NCI-H2227 (cell line): ENCODE data around the gene SYCP2L.

Experiments used
- DNase-seq: peaks from one replicate; lab custom pipeline; 2025; ENCODE audit not compliant: unreplicated experiment; lab: John Stamatoyannopoulos, UW

The SYCP2L gene

DNA sequence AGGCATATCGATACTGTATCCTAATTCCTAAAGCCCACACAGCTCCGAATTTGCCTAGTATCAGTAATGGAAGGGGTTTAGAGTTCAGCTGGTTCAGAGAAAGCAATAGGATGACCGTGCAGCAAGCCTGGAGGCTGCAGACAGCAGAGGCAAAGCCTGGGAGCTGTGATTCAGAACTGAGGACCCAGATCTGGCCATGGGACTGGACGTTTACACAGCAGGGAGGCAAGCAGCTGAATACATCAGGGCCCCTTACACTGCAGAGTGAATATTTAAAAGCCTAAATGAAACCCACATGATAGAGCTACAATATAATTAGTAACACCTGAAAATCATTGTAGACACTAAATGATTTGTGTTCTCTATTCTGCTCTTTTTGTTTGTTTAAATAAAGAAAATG is 119.2 kb downstream of the SYCP2L start:
- DNase-seq, result no peak

DNA sequence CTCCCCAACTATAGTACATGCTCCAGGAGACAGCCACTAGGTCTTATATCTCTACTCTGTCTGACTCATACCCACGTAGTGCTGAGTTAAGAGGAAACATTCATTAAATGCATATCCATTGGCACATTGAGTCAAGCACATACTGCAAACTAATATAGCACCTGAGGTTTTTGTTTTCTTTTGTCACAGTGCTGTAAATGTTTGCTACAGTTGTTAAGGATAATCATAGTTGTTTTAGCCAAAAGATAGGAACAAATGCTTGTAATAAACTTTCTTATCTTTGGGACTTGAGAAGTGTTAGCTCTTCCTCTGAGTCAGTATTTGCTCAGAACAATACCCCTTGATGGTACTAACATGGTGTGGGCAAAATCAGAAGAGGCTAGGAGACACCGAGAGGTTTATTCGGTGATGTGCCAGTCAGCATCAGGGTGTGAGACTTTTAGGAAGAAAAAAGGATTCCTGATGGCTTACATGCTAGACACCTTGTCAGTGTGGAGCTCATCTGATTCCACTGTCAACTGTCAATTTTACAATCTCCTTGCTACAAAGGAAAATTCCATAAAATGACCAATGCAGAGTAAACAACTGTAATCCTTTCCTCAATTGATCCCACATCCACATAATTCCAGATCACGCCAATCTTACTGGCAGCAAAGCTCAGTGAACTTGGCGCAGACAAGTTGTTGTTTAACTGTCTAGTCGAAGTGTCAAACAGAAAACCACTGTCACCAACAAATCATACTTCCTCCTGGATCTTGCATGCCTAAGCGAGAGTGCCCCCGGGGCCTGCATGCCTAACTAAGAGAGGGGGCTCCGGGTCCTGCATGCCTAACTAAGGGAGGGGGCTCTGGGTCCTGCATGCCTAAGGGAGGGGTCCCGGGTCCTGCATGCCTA is 121.1 kb downstream of the SYCP2L start:
- DNase-seq, result no peak

DNA sequence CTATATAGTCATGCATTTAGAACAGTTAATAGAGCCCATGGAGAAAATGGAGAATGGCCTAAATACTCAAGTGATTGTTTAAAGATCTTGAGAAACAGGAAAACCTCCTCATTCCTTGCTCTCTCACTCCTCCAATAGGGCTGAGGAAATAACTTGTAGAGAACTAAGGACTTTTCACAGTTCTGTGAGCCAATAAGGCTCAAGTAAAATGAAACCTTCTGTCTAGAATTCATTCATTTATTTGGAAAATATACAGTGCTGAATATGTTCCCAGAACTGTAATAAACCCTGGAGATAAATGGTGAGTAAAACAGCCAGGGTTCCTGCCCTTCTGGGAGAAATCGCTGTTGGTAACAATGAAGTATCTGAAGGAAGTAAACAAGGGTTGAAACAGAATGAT is 122.0 kb downstream of the SYCP2L start:
- DNase-seq, result no peak

DNA sequence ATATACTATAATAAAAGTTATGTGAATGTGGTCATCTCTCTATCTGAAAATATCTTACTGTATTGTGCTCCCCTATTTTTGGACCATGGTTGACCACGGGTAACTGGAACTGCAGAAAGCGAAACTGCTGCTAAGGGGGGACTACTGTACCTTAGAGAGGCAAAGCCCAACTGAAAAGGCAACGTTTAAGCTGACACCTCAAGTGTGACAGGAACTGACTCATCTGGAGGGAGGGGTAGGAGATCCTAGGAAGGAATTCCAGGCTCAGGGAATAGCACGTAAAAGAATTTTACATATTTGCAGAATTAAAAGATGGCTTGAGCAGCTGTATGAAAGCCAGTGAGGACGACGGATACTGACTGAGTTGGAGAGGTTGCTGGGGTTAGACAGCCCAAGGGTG is 122.5 kb downstream of the SYCP2L start:
- DNase-seq, result no peak

DNA sequence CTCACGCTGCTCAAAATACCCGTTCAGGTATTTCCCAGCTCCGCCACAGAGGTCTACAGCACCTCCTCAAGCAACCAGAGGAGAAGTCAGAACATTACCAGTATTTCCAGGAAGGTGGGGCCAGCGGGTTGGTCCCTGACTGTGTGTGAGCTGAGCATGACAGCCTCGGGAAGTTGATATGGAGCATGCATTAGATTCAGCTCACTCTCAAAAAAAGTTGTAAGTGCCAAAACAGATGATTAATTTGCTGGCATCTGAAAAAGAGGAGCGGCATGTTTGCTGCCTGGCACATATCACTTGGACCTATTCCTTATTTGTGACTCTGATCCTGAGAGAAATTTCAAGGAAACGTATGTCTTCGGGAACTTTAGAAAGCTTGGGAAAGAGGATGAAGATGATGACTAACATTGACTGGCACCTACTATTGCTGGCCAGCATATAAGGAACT is 125.0 kb downstream of the SYCP2L start:
- no peak for DNase-seq

DNA sequence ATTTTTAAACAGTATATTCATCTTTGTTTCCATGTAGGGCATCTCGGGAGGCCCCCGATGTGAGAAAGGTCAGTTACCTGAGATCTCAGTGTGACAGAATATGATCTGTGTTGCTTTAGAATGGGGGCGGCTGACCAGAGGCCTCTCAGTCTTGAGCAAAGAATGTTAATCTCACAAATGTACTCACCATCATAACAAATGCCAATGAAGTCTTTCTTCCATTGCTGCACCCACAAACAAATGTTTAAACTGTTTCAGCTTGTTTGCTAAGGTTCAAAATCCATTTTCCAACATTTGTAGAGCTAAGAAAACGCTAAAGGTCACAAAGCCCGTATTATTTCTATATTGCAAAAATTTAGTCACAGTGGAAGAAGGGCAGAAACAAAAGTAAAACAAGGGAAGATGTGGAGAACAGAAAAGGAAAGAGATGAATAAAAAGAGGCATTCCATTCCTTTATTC is 125.5 kb downstream of the SYCP2L start:
- no peak for DNase-seq

DNA sequence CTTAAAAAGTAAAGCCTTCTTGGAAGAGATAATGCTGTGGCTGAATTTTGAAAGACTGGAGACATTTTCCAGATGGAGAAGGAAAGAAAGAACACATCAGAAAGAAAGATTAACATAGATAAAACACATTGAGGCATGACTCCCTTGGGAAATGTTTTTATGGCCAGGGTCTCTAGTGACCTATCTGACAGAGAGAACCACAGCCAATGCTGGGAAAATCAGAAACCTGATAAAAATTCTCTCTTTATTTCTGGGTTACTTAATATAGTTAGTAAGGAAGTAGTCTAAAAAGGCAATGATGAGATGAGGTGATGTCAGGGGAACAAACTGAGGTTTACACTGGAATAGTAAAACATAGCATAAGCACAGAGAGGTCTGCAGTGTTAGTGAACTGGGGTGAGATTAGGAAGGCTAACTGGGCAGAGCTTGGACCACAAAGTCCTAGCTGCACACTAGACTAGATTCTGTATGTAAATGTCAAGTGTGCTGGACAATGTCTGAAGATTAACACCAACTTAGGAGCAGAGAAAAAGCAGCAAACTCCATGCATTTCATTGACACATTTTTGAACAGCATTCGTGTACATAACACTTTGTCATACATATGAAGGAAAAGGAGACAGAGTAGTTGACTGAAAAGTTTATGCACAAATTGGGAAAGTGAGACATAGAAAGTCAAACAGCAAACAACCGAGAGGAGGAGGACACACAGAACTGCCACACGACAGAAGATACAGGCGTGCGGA is 126.3 kb downstream of the SYCP2L start:
- DNase-seq, result no peak

DNA sequence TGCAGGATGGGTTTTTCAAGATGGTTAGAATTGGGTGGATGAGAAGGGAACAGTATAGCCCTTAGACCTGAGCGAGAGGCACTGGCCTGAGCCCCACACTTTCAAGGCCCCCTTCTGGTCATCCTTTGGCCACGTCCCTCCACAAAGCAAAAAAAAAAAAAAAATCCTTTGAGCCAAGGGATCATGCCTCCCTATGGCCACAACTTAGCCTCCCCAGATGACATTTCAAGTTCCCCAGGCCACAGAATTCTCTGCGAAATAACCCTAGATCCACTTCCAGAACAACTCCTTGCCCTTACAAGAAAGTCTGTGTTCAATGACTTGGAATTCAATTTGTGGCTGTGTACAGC is 126.8 kb downstream of the SYCP2L start:
- DNase-seq, result no peak

DNA sequence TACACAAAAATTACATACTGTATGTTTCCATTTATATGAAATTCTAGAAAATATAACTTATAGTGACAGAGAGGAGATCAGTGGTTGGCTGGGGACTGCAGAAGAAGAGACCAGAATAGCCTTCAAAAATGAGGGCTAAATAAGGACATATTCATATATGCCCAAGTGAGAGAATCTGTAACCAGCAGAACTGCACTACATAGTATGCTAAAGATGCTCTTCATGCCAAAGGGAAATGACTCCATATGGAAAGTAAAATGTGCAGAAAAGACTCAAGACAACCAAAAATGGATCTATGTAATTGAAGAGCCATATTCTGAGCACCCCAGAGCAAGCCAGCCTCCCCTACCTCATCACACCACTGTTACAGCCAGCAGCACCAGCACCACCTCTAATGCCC is 128.2 kb downstream of the SYCP2L start:
- no peak for DNase-seq

DNA sequence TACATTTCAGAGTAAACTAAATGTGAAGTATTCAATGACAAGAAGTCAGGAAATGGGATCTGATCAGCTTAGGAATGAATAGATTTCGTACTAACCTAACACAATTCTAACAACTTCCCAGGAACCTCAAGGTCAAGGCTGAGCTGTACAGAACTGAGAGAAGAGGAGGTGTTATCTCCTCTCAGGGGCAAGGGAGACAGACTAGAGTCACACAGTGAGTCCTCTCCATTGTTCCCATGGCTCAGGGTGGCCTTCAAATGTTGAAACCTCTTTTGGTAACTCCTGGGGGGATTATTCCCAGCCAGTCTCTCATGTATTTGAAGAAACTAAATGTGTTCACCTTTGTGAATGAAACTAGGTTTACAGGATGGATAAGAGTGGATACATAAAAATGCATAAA is 129.6 kb downstream of the SYCP2L start:
- DNase-seq, result no peak

DNA sequence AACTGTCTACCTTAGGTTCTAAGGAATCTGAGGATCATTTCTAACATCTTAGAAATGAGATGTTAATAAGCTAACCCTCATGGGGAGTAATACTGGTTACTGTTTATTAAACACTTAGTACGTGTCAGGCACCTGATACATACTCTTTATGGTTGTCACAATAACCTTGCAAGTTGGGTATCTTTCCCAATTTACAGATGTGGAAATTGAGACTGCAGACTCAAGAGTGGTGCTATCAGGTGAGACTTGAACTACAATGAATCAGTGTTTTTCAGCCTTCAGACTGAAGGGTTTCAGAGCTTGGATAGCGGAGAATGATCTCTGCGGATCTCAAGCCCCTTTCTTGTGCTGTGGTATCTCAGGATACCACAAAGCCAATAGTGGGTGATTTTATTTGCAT is 130.2 kb downstream of the SYCP2L start:
- no peak for DNase-seq

DNA sequence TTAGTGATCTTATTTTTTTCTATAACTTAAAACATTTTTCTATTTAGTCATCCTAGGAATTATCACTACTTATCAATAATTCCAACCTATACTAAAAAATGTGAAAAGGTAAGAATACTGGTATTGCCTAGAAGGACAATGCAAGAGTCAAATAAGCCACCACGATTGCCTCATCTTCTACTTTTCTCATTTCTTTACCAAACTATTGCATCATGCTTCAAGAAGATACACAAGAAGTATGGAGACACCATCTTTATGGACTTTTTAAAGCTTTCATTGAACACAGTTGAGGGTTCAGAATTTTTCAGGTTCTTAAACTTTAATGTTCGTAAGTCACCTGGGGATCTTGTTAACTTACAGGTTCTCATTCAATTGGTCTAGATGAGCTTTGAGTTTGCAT is 131.4 kb downstream of the SYCP2L start:
- no peak for DNase-seq

DNA sequence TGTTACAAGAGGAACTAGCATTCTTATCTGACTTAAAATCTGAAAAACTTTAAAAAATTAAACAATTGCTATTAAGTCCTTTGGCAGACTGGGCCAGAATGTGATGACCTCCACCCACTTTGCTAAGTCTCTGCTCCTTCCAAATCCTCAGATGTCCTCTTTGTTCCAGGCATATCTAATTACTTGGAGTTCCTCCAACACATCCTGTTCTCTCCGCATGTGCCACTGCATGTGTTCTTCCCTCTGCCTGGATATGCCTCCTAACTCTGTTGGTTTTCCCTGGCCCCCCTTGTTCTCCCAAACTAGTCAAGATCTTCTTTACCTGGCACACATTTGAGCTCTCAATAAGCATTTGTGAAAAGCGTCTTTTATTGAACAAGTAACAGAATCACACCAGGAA is 134.2 kb downstream of the SYCP2L start:
- no peak for DNase-seq

DNA sequence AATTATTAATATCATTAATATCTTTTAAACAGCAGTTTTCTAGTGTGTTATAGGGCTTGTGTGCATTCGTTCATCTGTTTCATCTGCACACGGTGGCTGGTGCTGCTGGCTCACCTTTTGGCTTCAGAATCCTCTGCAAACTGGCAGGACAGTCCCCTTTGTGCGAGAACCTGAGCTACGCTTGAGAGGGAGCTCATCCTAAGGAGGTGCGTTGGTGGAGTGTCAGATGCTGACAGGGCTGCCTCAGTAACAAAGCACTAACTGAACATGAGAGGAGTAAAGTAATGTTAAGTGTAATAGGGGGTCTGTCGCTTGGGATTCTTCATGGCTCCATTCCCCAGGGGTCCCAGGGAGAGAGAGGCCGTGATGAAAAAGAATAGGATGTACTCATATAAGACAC is 134.9 kb downstream of the SYCP2L start:
- no peak for DNase-seq

DNA sequence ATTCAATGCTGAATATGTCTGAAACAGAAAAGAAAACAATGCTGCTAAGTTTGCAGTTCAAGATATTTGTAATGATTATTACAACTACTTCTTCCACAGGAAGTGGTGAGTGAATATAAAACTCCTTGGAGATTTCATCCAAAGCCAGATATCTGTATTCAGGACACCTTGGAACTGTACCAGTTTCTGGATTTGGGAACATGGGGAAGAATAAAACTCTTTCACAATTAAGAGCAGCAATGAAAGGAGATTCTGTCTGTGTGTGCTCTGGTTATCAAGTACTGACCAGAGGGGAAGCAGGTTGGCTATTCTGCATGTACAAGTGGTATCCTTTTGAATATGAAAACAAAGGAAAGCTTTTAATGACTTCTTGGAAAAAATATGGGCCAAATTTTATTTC is 136.2 kb downstream of the SYCP2L start:
- DNase-seq, result no peak
